DMS53 treated with DMSO at 0.1 percent for 48 hours (cell line): Measurements from ENCODE around the gene CD248.
"Not testable (repeated sequence)": the region's sequence is repeated elsewhere in the genome, so short reads cannot be mapped to it uniquely, and the experiment has no call there.

Source experiments
- DNase-seq: peaks from one replicate; lab custom pipeline; 2025; ENCODE audit not compliant: unreplicated experiment; lab: John Stamatoyannopoulos, UW

Gene CD248

GRCh38 chr11:66277064-66277463 lies 39.8 kb downstream of the CD248 start:
- DNase-seq: not testable (repeated sequence)

GRCh38 chr11:66276619-66277018 lies 40.2 kb downstream of the CD248 start:
- not testable (repeated sequence) for DNase-seq

- DNase-seq: no peak
Observed at GRCh38 chr11:66275984-66276612, 40.7 kb downstream of the CD248 start.

GRCh38 chr11:66275396-66275795 lies 41.4 kb downstream of the CD248 start:
- no peak for DNase-seq

DNA sequence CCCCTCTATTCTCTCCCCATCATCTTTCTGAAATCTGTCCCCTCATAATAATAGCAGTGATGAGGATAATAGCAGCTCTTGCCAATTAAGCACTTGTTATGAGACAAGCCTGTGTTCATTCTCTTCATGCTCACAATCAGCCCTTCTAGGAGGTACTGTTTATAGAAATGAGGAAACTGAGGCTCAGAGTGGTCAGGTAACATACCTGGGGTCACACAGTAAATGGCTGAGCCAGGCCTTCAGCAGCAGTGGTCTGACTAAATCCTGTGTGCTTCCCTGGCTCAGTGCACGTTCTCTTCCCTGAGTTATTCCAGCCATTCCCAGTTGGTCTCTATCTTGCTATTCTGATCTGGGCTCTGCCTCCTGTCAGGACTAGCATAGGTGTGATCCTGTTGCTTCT lies 42.6 kb downstream of the CD248 start:
- no peak for DNase-seq

DNA sequence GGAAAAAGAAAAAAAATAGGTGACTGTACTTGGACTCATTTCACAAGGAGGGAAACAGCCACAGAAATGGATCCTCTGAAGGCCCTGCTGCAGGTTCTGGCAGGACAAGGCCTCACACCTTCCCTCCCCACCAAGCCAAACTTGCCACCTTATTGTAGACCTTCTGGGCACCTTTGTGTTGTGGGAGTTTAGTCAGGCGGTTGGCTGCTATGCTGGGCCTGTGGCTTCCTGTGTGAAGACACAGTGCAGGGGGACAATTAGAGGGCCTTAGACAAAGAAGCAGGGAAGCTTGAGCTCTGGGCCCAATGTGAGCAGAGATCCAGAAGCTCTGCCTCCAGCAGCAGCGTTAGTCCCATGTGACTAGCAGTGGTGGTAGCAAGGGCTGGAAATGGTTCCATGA lies 44.2 kb downstream of the CD248 start:
- DNase-seq: no peak

- DNase-seq: no peak
Observed at GRCh38 chr11:66271816-66272215, 45.0 kb downstream of the CD248 start.

DNA sequence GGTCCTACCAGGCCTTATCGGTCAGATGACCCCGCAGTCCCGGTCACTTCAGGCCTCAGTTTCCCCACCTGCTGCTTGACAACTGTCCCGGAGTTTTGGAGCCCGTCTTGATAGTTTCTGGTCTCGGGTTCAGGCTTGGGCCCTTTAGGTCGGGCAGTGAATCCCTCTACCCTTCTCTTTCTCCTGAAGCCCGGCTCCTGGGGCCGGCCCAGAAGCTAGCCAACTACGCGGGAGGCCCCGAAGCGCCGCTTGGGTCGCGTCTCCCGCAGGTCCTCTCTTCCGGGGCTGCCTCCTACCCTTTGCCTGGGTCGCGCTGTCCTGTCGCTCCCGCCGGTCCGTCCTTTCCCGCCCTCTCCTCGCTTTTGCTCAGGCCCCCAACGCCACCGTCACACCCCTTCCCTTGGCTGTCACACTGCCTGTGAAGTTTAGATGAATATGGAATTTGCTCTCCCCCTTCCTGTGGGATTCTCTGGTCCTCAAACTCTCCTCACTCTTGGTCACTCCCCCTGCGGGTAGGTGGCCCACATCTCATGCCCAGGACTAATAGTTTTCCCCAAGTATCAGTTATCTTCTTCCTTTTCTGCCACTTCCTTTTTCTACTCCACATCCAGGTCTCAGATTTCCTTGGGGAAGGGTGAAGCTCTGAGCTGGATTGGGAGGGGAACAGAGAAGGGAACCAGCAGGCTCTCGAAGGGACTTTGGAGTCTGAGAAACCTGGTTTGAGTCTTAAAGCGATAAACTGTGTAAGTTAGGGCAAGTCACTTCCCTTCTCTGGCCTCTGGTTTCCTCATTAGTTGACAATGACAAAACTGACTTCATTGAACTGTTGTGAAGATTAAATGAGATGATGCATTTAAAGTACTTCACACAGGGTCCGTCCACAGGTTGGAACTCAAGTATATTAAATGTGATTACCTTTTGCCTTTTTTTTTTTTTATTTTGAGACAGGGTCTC lies 47.6 kb downstream of the CD248 start:
- DNase-seq: no peak

DNA sequence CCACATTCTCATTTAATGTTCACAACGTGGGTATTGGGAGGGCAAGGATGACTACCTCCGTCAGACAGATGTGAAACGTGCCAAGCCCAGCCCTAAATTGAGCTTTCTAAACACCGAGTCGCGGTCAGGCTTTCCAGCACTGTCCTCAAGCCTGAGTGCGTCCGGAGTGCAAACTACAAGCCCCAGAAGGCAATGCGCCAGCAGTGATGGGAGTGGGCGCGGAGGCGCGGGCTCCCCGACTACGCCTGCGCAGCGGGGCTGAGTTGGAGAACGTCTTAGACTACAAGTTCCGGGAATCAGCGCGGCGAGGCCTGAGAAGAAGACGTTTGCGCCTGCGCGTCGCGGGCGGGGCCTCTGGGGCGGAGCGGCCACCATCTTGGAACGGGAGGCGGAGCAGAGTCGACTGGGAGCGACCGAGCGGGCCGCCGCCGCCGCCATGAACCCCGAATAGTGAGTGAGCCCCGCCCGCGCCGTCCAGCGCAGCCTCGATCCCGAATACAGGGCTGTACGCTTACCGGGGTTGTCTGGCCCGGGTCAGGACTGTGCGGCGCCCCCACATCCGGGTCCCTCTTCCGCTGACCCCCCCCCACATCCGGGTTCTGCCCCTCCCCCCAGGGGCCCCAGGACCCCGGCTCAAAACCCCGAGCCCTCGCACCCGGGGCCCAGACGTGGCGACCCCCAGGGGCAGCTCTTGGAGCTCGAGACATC lies 48.4 kb downstream of the CD248 start, which contains the start of gene RAB1B:
TSS of gene RAB1B (plus strand) at position 396 of the 708 bp plus-strand sequence. CDS start at position 437, 41 bp downstream.
- DNase-seq: peak; percentile 97

GRCh38 chr11:66267379-66268243 lies 49.2 kb downstream of the CD248 start:
- peak; percentile 90 for DNase-seq

- DNase-seq: no peak
Observed at GRCh38 chr11:66267039-66267378, 49.8 kb downstream of the CD248 start.

GRCh38 chr11:66266378-66267038 lies 50.3 kb downstream of the CD248 start:
- DNase-seq: no peak

DNA sequence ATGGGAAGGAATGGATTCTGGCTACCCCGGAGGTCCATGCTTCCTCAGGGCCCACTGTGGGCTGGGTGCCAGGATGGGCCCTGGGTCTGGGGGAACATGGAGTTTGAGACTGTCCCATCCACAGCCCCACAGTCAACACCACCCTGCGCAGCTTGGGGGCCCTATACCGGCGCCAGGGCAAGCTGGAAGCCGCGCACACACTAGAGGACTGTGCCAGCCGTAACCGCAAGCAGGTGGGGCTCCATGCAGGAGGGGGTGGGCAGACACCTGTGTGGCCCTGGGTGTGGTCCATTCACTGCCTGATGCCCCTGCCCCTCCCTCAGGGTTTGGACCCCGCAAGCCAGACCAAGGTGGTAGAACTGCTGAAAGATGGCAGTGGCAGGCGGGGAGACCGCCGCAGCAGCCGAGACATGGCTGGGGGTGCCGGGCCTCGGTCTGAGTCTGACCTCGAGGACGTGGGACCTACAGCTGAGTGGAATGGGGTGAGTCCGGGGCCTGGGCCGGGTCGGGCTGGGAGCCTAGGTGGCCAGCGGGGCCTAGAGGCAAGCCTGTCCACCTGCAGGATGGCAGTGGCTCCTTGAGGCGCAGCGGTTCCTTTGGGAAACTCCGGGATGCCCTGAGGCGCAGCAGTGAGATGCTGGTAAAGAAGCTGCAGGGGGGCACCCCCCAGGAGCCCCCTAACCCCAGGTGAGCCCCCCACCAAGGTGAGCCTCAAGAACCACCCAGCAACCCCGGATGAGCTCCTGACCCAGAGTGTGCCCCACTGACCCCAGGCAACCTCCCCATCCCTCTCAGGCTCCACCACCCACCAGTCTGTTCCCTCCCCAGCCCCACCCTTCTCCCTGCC lies 51.1 kb downstream of the CD248 start:
- DNase-seq: no peak

DNA sequence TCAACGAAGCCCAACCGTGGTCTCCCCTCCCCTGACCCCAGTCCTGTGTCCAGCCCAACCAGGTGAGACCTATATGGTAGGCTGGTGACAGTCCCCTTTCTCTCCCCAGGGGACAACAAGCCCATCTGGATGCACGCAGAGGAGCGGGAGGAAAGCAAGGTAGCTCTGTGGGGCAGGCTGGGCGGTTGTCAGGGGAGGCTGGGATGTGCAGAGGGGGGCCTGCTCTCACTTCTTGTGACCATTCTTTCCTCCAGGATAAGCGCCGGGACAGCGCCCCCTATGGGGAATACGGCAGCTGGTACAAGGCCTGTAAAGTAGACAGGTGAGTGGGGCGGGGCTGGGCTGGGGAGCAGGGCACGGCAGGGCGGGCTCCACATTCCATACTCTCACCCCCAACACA lies 51.9 kb downstream of the CD248 start:
- DNase-seq: no peak
